HT1080 (cell line): Measurements from ENCODE around the gene FOXP3. TPM values are rescaled to one million over a fixed set of nuclear protein-coding genes. Genes with fewer than 3 reads are reported as not detected.

Experiments
- DNase-seq: peaks from one replicate; pipeline ENCODE4 v3.0.0-alpha.2; 2015; ENCODE audit warnings: low read depth
- total RNA-seq: library from RNA; depleted of rRNA; stranded (reverse); fragments of >200 nt; shearing (Covaris generic); gene quantifications from 2 replicates; pipeline ENCODE4 v1.2.3, GENCODE V29; 2014

Gene FOXP3
- total RNA-seq, 1 experiment from 2014 or later, result not detected

GRCh38 chrX:49276207-49276606, 11.7 kb upstream of the FOXP3 start:
- DNase-seq, result no peak

GRCh38 chrX:49273181-49273727, 8.7 kb upstream of the FOXP3 start:
- no peak for DNase-seq

- DNase-seq, result no peak
Measured at GRCh38 chrX:49272421-49272820, 7.9 kb upstream of the FOXP3 start.

GRCh38 chrX:49271341-49271740, 6.8 kb upstream of the FOXP3 start:
- DNase-seq, result no peak

- no peak for DNase-seq
Measured at GRCh38 chrX:49270249-49270921, 5.9 kb upstream of the FOXP3 start.

GRCh38 chrX:49269767-49270248, 5.3 kb upstream of the FOXP3 start, which contains the start of gene PPP1R3F:
PPP1R3F (plus strand) TSS chrX:49269793; CDS start chrX:49269870, 77 bp downstream.
- no peak for DNase-seq

GRCh38 chrX:49269010-49269766, 4.7 kb upstream of the FOXP3 start:
- DNase-seq, result peak; percentile 97

- DNase-seq, result no peak
Measured at GRCh38 chrX:49268702-49269009, 4.1 kb upstream of the FOXP3 start.

GRCh38 chrX:49266523-49267445, 2.3 kb upstream of the FOXP3 start:
- no peak for DNase-seq

- DNase-seq, result no peak
Measured at GRCh38 chrX:49263631-49264030, 879 bp downstream of the FOXP3 start.

- DNase-seq, result no peak
Measured at GRCh38 chrX:49262603-49263002, 1.9 kb downstream of the FOXP3 start.

GRCh38 chrX:49260221-49260985, 4.1 kb downstream of the FOXP3 start:
- DNase-seq, result no peak

- no peak for DNase-seq
Measured at GRCh38 chrX:49258749-49259124, 5.8 kb downstream of the FOXP3 start.

- no peak for DNase-seq
Measured at GRCh38 chrX:49257846-49258748, 6.4 kb downstream of the FOXP3 start.

- no peak for DNase-seq
Measured at GRCh38 chrX:49257074-49257790, 7.3 kb downstream of the FOXP3 start.

GRCh38 chrX:49256268-49256995, 8.1 kb downstream of the FOXP3 start:
- DNase-seq, result no peak

GRCh38 chrX:49254639-49255038, 9.9 kb downstream of the FOXP3 start:
- DNase-seq, result no peak

- no peak for DNase-seq
Measured at GRCh38 chrX:49251325-49251724, 13.2 kb downstream of the FOXP3 start.
